ENCODE results near the gene LRRIQ1. TPM values are rescaled to one million over a fixed set of nuclear protein-coding genes. Genes with fewer than 3 reads are reported as not detected.

LRRIQ1 gene
- total RNA-seq, 1 experiment from 2014 or later = 0.39 TPM

- Histone ChIP-seq H3K79me1 (ENCODE audit: insufficient read depth, low read depth, low read length, poor library complexity, severe bottlenecking) (no peaks in the 10 kb centered on the region), H2AK5ac (ENCODE audit: insufficient read length, low read length) (no peak overlapping the region), H4K5ac (ENCODE audit: insufficient read length, low read depth, low read length) (no peak overlapping the region), H3T11ph (ENCODE audit: low read length) (no peak overlapping the region), H2BK15ac (ENCODE audit: low read depth, low read length) (no peak overlapping the region), H2BK5ac (ENCODE audit: insufficient read length, low read length) (no peak overlapping the region), H3K4me1 (ENCODE audit: insufficient read depth, low read length) (no peaks in the 10 kb centered on the region), H2BK120ac (ENCODE audit: low read depth, low read length, poor library complexity, severe bottlenecking) (no peak overlapping the region), H3K27ac (ENCODE audit: insufficient read length, low read depth, low read length) (no peak overlapping the region), H3K18ac (ENCODE audit: insufficient read length, low read depth, low read length) (no peak overlapping the region), H2BK20ac (ENCODE audit: low read depth, low read length, poor library complexity, severe bottlenecking) (no peak overlapping the region), H3K79me2 (ENCODE audit: insufficient read depth, low read length) (no peaks in the 10 kb centered on the region), H3K4me2 (ENCODE audit: insufficient read depth, insufficient read length, low read length) (no peak overlapping the region), H2AFZ (ENCODE audit: low read length) (no peak overlapping the region), H3K23ac (ENCODE audit: insufficient read length, low read depth, low read length) (no peak overlapping the region), H4K91ac (ENCODE audit: insufficient read length, low read depth, low read length) (no peak overlapping the region), H3K14ac (ENCODE audit: insufficient read depth, low read length) (no peak overlapping the region), H2BK12ac (ENCODE audit: insufficient read length, low read depth, low read length) (no peak overlapping the region), H4K20me1 (ENCODE audit: control insufficient read depth, insufficient read depth, insufficient read length) (no peaks in the 10 kb centered on the region), H3K27me3 (ENCODE audit: insufficient read depth, low read length) (no peaks in the 10 kb centered on the region), H3K9ac (ENCODE audit: extremely low read depth, insufficient read length, low read length) (no peak overlapping the region), H3K9me3 (ENCODE audit: control insufficient read depth, low read depth, low read length) (no peaks in the 10 kb centered on the region), H3K56ac (ENCODE audit: insufficient read length, low read depth, low read length) (no peak overlapping the region), H3K23me2 (ENCODE audit: insufficient read length, low read depth, low read length, poor library complexity, severe bottlenecking) (no peaks in the 10 kb centered on the region), H3K4ac (ENCODE audit: low read depth, low read length) (no peak overlapping the region), H4K8ac (replicated peaks; ENCODE audit: insufficient read length, low read depth, low read length) (no peak overlapping the region)
- no peak for TF ChIP-seq CTCF (conservative IDR thresholded peaks at IDR 0.05)
- no peak overlapping the region for H3K4me3 Mint-ChIP-seq
- no peaks in the 10 kb centered on the region for H3K9me3 Mint-ChIP-seq
- no peaks in the 10 kb centered on the region for H3K36me3 Mint-ChIP-seq (ENCODE audit: insufficient read depth in 1 of 3, low read depth in 3 of 3)
- H3K27me3 Mint-ChIP-seq (ENCODE audit: low read depth) = no peaks in the 10 kb centered on the region
- no peaks in the 10 kb centered on the region for H3K4me1 Mint-ChIP-seq
- no peak for DNase-seq
- no CpG with 5 or more reads among the region's 2 CpGs for WGBS (ENCODE audit: extremely low coverage, insufficient read length, low lambda C conversion rate)
- no peak overlapping the region for H3K27ac Mint-ChIP-seq
Measured at GRCh38 chr12:85183855-85184254, 147.7 kb downstream of the LRRIQ1 start.
